ENCODE results near the gene ACVR1B.

- TF ChIP-seq MAX (IDR thresholded peaks at IDR 0.05; ENCODE audit: low read depth, low read length) (no peak), CTCF (IDR thresholded peaks at IDR 0.05; ENCODE audit: low read depth, low read length) (no peak)
Measured at GRCh38 chr12:52010692-52011601, 59.4 kb downstream of the ACVR1B start.
